Stimulated activated CD4-positive, alpha-beta T cell treated with anti-CD3 and anti-CD28 coated beads, Interleukin-4, amount 100 ng/mL, for 4 hours (primary cell): Measurements from ENCODE around the gene PALM2AKAP2.

ENCODE experiments used
- DNase-seq, 2 experiments: peaks; one replicate each; pipeline ENCODE4 v3.0.0-alpha.2; 2020

The PALM2AKAP2 gene

GRCh38 chr9:109775516-109775915 lies 4.5 kb upstream of the PALM2AKAP2 start:
- no peak for DNase-seq

- DNase-seq = no peak
Measured at GRCh38 chr9:109776391-109776790, 3.6 kb upstream of the PALM2AKAP2 start.

GRCh38 chr9:109780453-109781033 lies 545 bp downstream of the PALM2AKAP2 start:
- no peak for DNase-seq

DNA sequence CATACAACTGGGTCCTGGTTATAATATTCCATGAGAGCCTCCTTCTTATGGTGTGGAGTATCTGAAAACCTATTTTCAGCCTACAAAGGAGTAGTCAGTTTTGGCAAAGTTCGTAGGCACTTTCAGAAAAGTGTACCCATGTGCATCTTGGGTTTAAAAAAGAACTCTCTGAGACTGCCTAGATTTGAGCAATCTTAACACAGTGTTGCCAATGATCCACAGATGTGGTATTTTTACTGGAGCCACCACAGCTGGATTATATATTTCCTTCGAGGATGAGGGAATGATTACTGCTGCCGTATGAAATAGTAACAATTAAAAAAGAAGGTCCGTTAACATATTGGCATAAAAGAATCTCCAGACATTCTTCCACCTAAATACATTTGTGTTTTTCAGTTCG lies 1.1 kb downstream of the PALM2AKAP2 start:
- DNase-seq = no peak

DNA sequence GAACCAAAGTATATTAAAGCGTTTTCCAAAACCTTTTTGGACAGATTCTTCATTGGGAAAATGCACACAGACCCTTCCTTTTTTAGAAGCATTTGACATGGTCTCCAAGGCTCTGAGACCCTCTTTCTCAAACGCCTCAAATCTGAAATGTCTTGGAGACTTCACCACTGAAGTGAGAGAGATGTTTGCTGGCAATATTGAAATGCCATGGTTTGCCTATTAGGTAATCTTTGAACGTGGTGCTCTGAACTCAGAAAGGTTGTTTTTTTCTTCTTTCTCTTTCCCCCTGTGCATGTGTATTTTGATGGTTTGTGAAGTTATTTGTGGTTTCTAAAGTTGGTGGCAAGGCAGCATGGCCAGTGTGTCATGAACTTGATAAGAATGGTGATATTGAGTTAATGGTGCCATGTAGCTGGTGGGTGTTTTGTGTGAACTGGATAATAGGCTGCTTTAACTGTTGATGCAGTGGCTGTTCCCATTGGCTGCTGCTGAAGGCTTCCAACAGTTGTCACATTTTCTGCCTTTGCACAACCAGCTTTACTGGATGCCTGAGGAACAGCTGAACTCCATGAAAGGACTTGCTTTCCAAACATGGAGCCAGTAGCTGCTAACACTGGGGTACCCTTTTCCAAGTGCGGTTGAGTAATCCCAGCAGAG lies 1.7 kb downstream of the PALM2AKAP2 start:
- DNase-seq = no peak

GRCh38 chr9:109787735-109788134 lies 7.7 kb downstream of the PALM2AKAP2 start:
- DNase-seq = no peak

DNA sequence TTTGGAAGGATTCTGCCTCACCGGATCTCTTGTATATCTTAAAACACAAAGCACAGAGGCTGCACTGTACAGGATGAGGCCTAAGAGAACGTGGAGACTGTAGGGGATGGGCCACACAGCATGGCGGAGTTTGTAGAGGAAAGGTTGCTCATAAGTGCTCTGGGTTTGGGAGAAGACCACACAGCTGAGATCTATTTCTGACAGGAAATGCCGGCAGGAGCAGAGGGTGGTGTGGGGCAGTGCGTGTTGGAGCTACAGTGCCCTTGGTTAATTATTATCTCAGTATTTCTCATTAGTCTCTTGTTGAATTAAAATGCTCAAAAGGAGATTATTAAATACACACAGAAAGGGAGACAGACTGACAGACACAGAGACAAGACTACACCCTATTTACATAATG lies 9.6 kb downstream of the PALM2AKAP2 start:
- DNase-seq = no peak

GRCh38 chr9:109789971-109790370 lies 10.0 kb downstream of the PALM2AKAP2 start:
- no peak for DNase-seq

DNA sequence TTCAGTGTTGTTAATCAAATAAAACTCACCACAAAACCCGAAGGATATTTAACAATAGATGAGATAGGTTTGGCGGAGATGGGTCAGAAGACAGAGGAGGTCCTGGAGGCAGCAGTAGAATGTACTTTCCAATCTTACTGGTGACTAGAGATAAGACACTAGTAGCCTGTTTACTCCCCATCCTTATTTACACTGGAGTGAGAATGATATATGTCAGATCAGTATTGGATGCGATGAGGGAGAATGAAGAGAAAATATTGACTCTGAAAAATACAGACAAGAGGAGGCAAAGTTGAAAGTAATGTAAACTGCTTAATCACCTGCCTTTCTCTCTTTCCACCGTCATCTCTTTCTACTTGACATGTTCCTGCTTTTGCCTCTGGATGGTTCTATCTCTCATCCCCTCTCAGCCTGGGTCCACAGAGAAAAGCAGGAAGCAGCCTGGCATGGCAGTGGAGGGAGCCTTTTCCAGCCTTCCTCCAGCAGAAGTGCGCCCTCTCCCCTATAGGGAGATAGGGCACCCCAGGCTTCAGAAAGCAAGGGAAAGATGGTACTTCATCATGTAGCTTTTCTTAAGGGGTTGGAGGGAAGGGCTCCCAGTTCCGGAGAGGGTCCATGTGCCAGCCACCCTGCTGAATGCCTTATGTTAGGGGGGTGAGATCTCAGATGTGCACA lies 11.1 kb downstream of the PALM2AKAP2 start:
- DNase-seq = no peak

DNA sequence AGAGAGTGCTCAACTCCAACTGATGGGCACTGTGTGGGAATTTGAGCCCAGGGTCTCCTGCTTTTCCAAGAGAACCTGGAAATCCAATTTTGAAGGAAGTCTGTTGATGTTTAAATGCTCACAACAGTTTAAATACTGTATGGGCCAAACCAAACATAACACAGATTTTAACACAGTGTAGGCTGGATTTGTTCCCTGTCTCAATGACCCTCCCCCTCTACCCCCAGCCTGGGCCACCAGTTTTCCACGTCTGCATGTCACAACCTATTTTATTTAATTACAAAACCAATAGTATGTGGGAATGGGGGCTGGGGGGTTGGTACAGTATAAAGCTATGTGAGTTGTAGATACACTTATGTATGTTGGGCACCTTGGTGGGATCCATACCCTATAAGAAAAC lies 11.7 kb downstream of the PALM2AKAP2 start:
- no peak for DNase-seq

DNA sequence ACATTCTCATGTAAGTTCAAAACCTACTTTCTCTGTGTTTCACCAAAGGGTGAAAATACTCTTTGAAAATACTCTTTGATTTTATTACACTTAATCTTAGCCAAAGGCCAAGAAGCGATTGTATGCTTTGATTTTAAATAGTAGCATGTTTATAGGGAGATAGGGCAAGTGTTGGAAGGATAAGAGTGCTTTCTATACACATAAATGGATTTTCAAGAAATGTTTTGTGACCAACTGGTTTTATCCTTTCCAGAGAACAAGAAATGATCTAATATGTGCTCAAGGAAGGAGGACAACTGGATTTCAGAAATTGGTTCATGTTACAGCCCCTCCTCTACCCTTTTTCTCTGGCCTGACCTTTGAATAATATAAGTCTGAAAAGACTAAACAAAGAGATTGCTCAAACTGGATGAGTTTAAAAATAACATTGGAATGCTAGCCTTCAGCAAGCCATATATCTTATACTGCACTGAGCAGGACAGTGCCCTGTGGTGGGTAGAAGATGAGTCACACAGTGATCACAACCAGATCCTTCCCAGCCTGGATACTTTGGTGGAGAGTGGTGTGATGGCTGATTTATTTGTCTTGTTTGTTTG lies 13.1 kb downstream of the PALM2AKAP2 start:
- no peak for DNase-seq

DNA sequence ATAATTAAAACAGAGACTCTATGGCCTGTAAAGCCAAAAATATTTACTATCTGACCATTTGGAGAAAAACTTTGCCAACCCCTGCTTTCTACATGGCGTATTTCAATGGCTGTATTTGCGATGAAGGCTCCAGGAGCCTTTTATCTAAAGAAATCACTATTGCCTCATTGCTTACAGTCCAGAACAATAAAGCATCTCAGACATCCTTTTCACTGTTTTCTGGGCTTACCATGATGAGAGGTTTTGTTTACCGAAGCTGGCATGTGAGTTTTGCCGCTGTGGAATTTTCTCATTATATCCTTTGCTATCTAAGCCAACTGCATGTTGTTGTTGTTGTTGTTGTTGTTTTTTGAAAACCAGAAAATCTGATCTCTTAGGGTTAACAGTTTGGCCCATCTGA lies 13.9 kb downstream of the PALM2AKAP2 start:
- no peak for DNase-seq

GRCh38 chr9:109794361-109795012 lies 14.5 kb downstream of the PALM2AKAP2 start:
- DNase-seq = no peak

DNA sequence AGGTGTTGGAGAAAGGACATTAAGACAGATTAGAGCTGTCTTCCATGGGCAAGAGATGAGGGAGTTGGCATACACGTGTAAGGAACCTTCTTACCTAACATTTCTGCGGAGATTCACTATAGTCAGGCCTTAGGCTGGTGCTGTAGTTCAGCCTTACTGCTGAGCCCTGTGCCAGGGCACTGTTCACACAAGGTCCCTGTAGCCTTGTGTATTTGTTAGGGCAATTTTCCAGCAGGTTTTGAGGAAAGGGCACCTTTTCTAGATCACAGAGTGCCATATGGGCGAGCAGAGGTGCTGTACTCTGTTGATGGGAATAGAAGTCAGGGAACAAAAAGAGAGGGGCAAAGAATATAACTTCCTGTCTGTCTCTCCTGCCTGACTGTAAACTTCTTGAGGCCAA lies 15.6 kb downstream of the PALM2AKAP2 start:
- DNase-seq = no peak

DNA sequence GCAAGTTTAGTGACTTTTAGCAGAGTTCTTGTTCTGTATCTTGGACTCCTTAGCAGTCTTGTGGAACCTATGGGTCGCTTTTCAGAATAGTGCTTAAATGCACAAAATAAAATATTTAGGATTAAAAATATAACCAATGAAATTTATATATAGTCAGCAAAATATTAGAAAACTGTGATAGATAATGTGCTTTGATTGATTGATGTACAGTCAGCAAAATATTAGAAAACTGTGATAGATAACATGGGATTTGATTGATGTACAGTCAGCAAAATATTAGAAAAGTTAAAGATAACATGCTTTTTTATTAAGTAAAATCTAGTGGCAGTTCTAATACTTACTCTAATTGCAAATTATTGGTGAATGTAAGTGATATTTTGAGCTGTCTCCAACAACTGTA lies 16.1 kb downstream of the PALM2AKAP2 start:
- no peak for DNase-seq

- no peak for DNase-seq
Measured at GRCh38 chr9:109797006-109797405, 17.0 kb downstream of the PALM2AKAP2 start.

GRCh38 chr9:109797509-109797908 lies 17.5 kb downstream of the PALM2AKAP2 start:
- DNase-seq = no peak

GRCh38 chr9:109799141-109799540 lies 19.1 kb downstream of the PALM2AKAP2 start:
- no peak for DNase-seq

DNA sequence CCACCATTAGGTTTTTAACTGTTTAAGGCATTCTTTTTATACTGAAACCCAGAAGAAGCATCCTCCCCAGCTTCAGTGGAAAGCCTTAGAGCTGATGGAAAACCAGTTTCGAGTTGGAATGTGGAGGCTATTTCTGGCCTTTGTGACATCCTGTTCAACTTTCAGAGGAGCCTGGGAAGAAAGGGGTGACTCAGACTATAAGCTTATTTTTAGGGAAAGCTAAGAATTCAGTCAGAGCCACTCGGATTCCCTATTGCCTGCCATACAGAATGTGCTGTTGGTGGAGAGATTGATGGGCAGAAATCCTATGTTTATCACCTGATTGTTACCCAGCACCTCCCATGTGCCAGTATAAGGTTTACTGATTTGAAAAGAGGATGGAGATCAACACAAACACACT lies 19.8 kb downstream of the PALM2AKAP2 start:
- DNase-seq = no peak

GRCh38 chr9:109801484-109801883 lies 21.5 kb downstream of the PALM2AKAP2 start:
- no peak for DNase-seq

- DNase-seq = no peak
Measured at GRCh38 chr9:109802491-109802890, 22.5 kb downstream of the PALM2AKAP2 start.

GRCh38 chr9:109805050-109805449 lies 25.1 kb downstream of the PALM2AKAP2 start:
- no peak for DNase-seq

DNA sequence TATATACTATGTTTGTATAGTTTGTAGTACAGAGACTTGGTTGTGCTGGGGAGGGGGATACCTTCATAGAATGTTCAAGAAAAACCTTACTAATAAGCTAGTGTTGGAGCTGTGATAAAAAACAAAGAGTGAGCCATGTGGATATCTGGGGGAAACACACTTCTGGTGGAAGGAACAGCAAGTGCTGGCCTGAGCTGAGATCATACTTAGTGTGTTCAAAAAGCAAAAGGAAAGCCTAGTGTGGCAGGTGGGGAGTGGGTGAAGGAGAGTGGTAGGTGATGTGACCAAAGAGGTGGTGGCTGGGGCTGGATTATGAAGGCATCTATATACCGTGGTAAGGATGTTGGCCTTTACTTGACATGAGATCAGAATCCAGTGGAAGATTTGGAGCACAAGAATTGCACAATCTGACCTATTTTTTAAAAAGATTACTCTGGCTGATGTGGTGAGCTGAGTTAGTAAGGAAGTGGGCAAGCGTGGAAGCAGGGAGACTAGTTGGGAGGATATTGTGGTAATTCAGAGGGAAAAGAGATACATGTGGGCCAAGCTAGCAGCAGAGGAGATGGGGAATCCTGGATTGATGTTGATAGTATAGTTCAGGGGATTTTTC lies 26.6 kb downstream of the PALM2AKAP2 start:
- no peak for DNase-seq
